Measurements from ENCODE around the gene TOX2.

DNA sequence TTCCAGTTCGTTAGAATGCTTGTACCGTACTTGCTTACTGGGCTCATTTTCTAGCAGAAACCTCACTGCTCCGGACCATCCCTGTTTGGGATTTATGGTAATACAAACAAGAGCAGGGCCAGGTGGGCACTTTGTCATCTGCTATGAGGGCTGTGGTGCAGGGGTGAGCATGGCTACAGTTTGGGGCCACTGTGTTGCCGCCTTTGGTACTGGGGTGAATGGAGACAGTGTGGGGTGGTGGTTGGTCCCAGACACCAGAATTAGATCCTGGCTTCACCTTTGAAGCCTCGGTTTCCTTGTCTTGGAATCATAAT is 95.0 kb downstream of the TOX2 start:
- TF ChIP-seq CTCF (conservative IDR thresholded peaks at IDR 0.05; ENCODE audit: low read length) (no peak), EZH2phosphoT487 (IDR thresholded peaks at IDR 0.05; ENCODE audit: borderline replicate concordance, low read depth, low read length) (no peak)
